GM19468 (cell line): ENCODE results near the gene ANKRD13D.
A peak's percentile ranks its signal among the peaks of the same experiment; 100 is the strongest.

ENCODE experiments used
- ATAC-seq: cut with Tn5 transposase; IDR thresholded peaks from one replicate; pipeline ENCODE4 v1.9.1; 2021; ENCODE audit warnings: mild to moderate bottlenecking, moderate library complexity, moderate number of reproducible peaks; ENCODE audit not compliant: unreplicated experiment; ENCODE audit errors: extremely low read depth

The ANKRD13D gene

GRCh38 chr11:67284811-67285540 lies 4.1 kb upstream of the ANKRD13D start:
- ATAC-seq, result no peak

- no peak for ATAC-seq
Measured at GRCh38 chr11:67285541-67286498, 3.3 kb upstream of the ANKRD13D start.

GRCh38 chr11:67286621-67287333 lies 2.3 kb upstream of the ANKRD13D start:
- ATAC-seq, result no peak

GRCh38 chr11:67287355-67288197 lies 1.5 kb upstream of the ANKRD13D start:
- no peak for ATAC-seq

- ATAC-seq, result no peak
Measured at GRCh38 chr11:67288198-67288451, 978 bp upstream of the ANKRD13D start.

- peak; percentile 74 for ATAC-seq
Measured at GRCh38 chr11:67288452-67289225, 464 bp upstream of the ANKRD13D start.

- no peak for ATAC-seq
Measured at GRCh38 chr11:67289651-67290479, 762 bp downstream of the ANKRD13D start.

- ATAC-seq, result no peak
Measured at GRCh38 chr11:67290801-67291200, 1.7 kb downstream of the ANKRD13D start.

GRCh38 chr11:67291481-67292381 lies 2.6 kb downstream of the ANKRD13D start:
- no peak for ATAC-seq

- ATAC-seq, result no peak
Measured at GRCh38 chr11:67292671-67293070, 3.6 kb downstream of the ANKRD13D start.

GRCh38 chr11:67293090-67293489 lies 4.0 kb downstream of the ANKRD13D start:
- no peak for ATAC-seq

- no peak for ATAC-seq
Measured at GRCh38 chr11:67295846-67296245, 6.7 kb downstream of the ANKRD13D start.

- no peak for ATAC-seq
Measured at GRCh38 chr11:67298786-67299185, 9.7 kb downstream of the ANKRD13D start.

- ATAC-seq, result no peak
Measured at GRCh38 chr11:67299471-67300191, 10.5 kb downstream of the ANKRD13D start.

- ATAC-seq, result no peak
Measured at GRCh38 chr11:67300256-67300755, 11.2 kb downstream of the ANKRD13D start.

GRCh38 chr11:67300756-67301312 lies 11.7 kb downstream of the ANKRD13D start:
- no peak for ATAC-seq
